Esophagus mucosa (tissue), 1 donor: ENCODE results near the gene TUBB2A. TPM values are rescaled to one million over a fixed set of nuclear protein-coding genes. Genes with fewer than 3 reads are reported as not detected.
"Not testable (repeated sequence)": the region's sequence is repeated elsewhere in the genome, so short reads cannot be mapped to it uniquely, and the experiment has no call there.

ENCODE experiments used
- ATAC-seq: fragments of 200-7000 bp; cut with Tn5 transposase; one replicate; pipeline ENCODE4 v1.9.1; 2020
- total RNA-seq: library from RNA; stranded (reverse); gene quantifications from one replicate; pipeline ENCODE4 v1.2.4, GENCODE V29; 2023
- donor health status: DM: yes; HTN: yes; CAD: no.

TUBB2A gene
- total RNA-seq, 1 donor from 2014 or later, result 70.3 TPM

DNA sequence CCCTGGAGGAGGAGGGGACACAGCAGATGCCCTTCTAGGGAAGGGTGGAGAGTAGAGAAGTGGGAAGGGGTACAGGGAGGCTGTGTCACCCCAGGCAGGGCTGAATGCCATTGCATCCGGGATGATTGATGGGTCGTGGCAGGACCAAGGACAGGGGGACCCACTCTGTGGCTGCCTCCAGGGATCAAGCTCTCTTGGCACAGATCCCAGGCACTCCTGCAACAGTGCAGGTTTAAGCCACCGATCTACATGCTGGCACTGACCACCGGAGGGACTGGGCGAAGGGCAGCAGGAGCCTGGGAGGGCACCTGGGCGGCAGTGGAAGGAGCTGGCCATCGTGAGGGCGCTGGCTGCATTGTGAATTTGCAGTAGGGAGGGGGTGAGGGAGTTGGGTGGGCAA lies 22.6 kb upstream of the TUBB2A start:
- ATAC-seq, result peak; percentile 30

DNA sequence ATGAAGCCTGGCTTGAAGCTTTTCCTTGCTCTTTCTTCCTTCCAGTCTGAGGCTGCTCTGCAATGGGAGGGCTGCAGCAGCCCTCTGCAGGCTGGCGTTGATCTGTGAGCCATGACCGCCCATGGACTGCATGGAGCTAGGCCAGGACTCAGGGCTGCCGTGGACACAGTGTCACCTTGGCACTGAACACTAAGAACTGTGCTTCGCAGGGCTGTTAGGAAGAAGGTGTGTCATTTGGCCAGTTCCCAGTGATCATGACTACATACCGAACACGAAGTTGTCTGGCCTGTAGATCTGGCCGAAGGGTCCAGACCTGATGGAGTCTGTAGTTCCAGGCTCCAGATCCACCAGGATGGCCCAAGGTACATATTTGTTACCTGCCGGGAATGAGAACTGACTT lies 21.3 kb upstream of the TUBB2A start:
- ATAC-seq, result peak; percentile 85

DNA sequence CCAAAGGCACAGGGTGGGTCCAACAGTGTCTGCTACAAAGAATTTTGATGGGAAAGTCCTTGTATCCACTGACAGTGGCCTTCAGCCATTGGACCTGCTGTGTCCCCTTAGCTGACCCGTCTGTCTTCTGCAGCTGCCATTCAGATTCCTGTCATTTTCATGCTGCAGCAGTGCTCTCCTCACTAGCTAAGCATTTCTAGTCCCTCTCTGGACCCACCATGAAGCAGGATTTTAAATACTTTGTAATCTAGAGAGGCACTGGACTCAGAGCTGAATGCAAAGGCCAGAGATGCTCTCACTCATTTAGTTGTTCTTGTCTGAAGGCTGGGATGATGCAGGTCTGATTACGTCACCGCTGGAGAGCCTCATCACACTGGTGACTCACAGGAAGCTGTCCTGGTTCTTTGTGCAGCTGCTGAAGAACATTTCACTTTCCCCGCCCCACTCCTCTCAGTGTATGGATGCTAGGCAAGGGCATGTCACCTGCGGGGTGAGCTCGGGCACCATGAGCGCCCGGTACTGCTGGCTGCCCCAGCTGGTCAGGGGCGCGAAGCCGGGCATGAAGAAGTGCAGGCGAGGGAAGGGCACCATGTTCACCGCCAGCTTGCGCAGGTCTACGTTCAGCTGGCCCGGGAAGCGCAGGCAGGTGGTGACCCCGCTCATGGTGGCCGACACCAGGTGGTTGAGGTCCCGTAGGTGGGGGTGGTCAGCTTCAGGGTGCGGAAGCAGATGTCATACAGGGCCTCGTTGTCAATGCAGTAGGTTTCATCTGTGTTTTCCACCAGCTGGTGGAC lies 19.4 kb upstream of the TUBB2A start:
- peak; percentile 83 for ATAC-seq

DNA sequence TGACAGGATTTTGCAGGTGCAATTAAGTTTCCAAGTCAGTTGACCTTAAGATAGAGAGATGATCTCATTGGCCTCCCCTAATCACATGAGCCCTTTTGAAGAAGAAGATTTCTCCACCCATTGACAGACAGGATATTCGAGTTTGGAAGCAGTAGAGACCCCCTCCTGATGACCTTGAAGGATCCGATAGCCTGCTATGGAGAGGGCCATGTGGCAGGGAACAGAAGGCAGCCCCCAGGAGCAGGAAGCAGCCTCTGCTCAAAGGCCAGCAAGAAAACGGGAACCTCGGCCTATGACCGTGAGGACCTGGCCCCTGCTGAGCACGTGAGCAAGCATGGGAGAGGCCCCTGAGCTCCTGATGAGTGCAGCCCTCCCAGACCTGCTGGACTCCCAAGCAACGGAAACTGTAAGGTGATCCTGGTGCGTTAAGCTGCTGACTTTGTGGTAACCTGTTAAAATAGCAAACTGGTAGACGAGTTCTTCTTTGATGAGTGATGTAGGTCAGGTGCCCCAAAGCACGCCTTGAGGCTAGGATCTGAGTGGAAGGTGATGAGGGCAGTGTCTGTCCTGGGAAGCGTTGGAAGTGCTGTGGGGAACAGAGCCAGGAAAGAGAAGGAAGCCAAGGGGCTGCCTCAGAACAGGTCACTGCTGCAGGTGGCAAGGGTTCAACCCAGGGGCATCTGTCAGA lies 18.5 kb upstream of the TUBB2A start:
- peak; percentile 13 for ATAC-seq

DNA sequence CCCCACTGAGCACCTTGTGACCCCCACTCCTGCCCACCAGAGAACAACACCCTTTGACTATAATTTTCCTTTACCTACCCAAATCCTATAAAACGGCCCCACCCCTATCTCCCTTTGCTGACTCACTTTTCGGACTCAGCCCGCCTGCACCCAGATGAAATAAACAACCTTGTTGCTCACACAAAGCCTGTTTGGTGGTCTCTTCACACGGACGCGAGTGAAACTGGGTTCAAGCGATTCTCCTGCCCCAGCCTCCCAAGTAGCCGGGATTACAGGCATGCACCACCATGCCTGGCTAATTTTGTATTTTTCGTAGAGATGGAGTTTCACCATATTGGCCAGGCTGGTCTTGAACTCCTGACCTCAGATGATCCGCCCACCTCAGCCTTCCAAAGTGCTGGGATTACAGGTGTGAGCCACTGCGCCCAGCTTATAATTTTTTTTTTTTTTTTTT lies 16.3 kb upstream of the TUBB2A start:
- ATAC-seq, result not testable (repeated sequence)

DNA sequence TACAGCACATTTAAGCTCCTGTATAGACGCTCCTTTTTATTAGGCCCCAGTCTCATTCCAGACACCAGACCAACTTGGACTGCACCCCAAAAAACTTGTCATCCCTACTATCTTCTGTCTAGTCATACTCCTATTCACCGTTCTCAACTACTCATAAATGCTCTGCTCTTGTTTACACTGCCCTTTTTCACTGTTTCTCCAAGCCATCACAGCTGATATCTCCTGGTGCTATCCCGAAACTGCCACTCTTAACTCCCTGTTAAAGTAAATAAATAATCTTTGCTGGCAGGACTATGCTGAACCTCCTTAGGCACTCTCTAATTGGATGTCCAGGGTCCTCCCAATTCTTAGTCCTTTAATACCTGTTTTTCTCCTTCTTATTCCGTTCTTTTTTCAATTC lies 15.4 kb upstream of the TUBB2A start:
- not testable (repeated sequence) for ATAC-seq

DNA sequence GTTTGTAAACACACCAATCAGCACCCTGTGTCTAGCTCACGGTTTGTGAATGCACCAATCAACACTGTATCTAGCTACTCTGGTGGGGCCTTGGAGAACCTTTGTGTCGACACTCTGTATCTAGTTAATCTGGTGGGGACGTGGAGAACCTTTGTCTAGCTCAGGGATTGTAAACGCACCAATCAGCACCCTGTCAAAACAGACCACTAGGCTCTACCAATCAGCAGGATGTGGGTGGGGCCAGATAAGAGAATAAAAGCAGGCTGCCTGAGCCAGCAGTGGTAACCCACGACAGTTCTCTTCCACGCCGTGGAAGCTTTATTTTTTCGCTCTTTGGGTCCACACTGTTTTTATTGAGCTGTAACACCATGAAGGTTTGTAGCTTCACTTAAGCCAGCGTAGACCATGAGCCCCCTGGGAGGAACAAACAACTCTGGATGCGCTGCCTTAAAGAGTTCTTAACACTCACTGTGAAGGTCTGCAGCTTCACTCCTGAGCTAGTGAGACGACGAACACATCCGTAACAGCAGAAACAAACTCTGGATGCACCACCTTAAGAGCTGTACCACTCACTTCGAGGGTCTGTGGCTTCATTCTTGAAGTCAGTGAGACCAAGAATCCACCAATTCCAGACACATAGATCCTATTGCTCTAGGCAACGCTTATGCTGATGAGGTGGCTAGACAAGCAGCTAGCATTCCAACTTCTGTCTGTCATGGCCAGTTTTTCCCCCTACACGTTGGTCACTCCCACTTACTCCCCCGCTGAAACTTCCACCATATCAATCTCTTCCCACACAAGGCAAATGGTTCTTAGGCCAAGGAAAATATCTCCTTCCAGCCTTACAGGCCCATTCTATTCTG lies 14.2 kb upstream of the TUBB2A start:
- ATAC-seq, result not testable (repeated sequence)

DNA sequence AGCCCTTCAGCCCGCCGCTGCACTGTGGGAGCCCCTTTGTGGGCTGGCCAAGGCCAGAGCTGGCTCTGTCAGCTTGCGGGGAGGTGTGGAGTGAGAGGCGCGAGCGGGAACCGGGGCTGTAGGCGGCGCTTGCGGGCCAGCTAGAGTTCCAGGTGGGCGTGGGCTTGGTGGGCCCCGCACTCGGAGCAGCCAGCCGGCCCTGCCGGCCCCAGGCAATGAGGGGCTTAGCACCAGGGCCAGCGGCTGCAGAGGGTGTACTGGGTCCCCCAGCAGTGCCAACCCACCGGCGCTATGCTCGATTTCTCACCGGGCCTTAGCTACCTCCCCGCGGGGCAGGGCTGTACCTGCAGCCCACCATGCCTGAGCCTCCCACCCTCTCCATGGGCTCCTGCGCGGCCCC lies 13.3 kb upstream of the TUBB2A start:
- ATAC-seq, result not testable (repeated sequence)

DNA sequence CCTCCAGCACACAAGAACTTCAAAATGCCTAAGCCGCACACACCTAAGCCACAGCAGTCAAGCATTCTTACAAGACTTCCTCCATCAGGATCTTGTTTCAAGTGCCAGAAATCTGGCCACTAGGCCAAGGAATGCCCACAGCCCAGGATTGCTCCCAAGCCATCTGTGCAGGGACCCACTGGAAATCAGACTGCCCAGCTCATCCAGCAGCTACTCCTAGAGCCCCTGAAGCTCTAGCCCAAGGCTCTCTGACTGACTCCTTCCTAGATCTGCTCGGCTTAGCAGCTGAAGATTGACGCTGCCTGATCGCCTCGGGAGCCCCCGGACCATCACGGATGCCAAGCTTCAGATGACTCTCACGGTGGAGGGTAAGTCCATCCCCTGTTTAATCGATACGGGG lies 10.7 kb upstream of the TUBB2A start:
- ATAC-seq, result not testable (repeated sequence)

DNA sequence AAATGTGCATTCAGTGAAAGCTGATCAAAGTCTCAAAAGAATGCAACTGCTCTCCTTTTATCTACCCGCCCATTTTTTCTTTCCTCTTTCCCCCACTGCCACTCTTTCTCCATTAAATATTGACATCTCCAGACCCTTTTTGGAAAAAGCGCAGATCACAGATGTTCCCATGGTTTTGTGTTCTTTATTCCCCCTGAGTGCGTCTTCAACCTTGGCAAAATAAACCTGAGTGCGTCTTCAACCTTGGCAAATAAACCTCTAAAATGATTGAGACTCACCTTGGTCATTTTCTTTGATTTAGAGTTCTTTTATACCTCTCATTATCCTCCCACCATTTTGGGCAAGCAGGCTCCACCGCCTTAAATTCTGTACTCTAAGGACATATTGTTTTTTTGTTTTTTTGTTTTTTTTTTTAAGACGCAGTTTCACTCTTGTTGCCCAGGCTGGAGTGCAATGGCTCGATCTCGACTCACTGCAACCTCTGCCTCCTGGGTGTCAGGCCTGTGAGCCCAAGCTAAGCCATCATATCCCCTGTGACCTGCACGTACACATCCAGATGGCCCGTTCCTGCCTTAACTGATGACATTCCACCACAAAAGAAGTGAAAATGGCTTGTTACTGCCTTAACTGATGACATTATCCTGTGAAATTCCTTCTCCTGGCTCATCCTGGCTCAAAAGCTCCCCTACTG lies 9.3 kb upstream of the TUBB2A start:
- ATAC-seq, result not testable (repeated sequence)

DNA sequence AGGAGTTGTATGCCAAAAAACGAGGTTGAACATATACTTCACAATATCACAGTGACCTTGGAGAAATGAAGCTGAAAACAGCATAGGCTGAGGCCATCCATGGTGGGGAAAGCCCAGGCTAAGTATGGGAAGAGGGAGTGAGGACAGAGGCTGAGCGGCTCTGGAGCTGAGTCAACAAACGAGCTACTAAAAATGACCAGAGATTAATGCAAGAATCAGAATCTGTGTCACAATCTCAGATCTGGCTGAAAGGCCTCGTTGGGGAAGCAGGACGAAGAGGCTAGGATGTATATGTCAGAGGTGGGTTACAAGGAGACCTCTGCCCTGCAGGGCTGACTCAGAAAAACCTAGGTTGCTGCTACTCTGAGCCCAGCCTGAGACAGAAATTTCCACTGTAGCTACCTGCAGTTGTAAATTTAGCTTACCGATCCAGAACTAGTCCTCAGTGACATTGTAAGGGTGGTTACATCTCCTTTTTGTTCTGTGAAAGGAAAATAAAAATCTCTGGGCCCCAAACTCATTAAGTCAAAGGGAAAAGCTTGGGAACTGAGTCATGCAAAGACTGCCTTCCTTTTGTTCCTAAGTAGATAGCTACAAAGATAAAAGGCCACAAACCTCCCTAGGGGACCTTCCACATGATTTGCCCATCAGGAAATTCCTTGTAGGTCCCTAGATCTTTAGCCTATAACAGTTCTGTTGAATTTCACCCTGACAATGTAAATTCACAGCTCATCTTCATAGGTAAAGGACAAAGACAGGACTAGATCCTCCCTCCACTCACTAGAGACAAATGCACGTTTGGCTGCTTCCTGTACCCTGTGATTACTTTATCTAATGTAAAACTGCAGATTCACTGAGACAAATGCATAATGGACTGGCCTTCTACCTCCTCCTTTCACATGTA lies 8.5 kb upstream of the TUBB2A start:
- ATAC-seq, result no peak

DNA sequence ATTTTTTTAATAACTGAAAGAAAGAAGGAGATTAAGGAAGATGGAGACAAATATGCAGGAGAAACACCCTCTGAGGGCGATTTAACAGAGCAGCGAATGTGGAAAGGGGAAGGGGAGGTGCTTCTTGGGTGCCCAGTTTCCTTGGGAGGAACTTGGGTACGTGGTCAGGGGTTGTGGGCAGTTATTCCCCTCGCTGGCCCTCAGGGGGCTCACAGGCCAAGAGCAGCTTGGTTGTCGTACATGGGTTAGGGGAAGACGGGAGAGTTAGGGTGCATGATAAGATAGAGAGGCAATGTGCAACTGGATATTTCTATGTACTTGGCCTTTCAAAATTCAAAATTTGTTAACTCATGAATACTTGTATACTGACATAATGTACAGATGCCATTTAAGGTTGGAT lies 7.0 kb upstream of the TUBB2A start:
- ATAC-seq, result no peak

DNA sequence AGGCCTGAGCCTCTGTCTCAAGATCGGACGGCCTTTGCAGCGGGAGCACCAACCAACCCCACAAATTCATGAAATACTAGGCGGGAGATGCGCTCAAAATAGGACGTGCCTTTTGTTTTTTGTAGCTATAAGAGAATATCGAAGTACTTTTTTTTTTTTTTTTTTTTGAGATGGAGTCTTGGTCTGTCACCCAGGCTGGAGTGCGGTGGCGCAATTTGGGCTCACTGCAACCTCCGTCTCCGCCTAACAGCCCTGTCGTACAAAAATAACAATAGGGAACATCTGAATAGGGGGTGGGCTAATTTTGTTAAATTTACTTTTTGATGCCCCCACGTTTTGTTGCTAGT lies 5.9 kb upstream of the TUBB2A start:
- ATAC-seq, result no peak

DNA sequence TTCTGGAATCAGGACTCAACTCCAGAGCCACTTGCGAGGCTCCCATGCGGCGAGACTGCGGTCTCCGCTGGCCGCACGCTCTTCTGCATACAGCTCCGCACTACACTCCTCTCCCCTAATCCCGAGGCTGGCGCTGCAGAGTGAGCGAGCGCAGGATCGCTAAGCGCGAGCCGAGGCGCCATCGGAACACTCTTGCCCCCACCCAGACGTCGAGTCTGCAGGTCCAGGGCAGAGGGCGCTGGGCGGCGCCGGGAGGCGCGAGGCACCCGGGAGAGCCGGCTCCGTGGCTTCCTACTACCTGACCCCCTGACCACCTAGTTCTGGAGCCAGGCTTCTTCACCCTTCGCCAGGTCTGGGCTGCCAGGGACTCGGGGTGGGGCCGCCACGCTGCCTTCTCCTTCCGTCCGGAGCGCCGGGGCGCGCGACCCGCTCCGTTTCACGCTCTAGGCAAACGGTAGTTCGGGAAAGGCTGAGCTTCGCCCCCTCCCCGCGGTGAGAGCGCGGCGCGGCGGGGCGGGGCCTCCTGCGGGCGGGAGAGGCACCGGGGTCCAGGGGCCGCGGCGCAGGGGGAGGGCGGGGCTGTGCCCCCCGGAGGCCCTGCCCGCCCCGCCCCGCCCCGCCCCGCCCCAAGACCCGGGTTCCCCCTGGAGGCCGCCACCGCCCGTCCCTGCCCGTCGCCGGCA lies 5.4 kb upstream of the TUBB2A start:
- ATAC-seq, result peak; percentile 59

DNA sequence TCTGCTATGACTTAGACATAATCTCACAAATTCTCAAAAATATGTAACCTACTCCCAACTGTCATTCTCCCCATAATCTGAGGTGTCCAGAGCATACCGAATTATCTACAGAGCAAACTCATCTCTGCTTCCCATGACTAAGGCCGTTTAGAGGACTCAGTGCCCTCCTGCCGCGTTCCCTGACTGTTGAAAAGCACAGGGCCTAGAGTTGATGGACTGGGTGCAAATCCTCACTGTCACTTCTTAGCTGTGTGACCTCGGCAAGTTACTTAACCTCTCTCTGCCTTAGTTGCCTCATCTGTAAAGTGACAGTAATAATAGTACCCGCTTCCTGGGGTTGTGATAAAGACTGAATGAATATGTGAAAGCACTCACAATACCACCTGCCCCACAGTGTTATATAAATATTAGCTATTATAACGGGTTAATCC lies 4.7 kb upstream of the TUBB2A start:
- no peak for ATAC-seq

DNA sequence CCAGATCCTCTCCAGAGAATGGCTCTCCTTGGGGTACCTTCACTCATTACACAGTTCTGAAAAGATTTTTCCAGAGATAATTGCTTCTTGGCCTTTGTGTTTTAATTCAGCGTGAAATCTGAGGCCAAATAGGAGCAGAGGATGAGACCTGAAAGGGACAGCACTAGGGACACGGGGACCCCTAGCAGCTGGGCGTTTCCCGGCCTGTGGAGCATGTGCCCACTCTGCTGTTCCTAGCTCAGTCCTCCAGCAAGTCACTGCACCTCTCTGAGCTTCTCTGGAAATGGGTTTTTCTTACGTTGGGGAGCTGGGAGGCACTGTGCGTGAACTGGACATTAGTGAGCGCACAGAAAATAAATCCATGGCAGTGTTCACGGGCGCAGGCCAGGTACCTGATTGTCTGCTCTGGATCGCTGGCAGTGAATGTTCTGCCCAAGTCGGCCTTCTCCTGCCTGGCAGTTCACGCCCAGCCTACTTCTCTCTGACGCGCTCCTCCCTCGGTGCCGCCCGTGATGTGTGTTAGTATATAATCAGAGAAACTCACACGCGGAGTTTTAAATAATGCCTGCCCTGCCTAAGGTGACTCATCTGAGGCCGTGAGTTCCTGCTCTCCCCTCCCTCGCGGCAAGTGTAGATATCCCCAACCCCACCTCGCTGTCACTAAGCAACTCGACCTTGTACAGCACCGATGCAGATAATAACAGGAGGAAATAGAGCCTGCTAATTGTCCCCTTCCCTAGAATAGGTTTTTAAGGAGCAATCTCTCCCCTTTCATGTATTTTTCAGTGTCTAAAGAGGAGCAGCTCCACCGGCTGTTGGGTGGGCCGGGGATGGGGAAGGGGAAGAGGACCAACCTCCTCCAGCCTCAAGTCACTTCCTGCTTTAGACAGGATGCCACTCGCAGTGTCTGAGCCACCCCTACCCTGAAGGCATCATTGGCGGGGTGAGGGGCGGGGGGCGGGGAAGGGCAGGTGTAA lies 2.7 kb upstream of the TUBB2A start:
- peak; percentile 77 for ATAC-seq

DNA sequence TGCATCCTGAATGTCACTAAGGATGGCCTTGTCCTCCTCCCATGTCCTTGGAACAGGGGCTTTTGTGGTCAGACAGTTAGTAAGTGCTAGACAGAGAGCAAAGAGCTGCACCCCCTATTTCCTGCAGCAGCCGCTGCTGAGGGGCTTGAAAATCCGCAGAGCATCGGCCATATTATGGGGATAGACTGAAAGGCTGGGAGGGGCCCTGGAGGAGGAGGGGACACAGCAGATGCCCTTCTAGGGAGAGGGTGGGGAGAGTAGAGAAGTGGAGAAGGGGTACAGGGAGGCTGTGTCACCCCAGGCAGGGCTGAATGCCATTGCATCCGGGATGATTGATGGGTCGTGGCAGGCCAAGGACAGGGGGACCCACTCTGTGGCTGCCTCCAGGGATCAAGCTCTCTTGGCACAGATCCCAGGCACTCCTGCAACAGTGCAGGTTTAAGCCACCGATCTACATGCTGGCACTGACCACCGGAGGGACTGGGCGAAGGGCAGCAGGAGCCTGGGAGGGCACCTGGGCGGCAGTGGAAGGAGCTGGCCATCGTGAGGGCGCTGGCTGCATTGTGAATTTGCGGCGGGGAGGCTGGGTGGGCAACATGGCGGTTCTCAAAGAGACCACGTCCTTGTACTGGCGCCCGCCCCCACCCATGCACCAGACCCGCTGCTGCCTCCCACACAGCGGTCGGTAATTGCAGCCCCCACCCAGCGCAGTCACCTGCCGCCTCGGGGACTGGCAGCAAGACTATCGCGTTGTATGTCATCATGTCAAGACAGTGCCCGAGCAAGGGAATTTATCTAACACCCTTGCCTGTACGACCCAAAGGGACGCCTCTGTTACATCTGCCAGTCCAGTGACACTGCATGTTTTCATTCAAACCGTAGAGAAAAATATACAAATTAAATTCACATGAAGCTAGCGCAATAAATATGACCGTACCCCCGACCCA lies 887 bp downstream of the TUBB2A start:
- peak; percentile 4 for ATAC-seq

DNA sequence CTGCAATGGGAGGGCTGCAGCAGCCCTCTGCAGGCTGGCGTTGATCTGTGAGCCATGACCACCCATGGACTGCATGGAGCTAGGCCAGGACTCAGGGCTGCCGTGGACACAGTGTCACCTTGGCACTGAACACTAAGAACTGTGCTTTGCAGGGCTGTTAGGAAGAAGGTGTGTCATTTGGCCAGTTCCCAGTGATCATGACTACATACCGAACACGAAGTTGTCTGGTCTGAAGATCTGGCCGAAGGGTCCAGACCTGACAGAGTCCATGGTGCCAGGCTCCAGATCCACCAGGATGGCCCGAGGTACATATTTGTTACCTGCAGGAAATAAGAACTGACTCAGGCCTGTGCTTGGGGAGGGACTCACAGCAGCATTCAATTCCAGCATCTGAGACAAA lies 1.9 kb downstream of the TUBB2A start:
- ATAC-seq, result not testable (repeated sequence)
